HCEC 1CT (cell line): ENCODE results near the gene APOA4.
"Not testable (repeated sequence)": the region's sequence is repeated elsewhere in the genome, so short reads cannot be mapped to it uniquely, and the experiment has no call there.

Source experiments
- DNase-seq: peaks from one replicate; pipeline ENCODE4 v3.0.0-alpha.2; 2017

Gene APOA4

GRCh38 chr11:116847612-116848011 lies 24.5 kb upstream of the APOA4 start:
- DNase-seq, result no peak

DNA sequence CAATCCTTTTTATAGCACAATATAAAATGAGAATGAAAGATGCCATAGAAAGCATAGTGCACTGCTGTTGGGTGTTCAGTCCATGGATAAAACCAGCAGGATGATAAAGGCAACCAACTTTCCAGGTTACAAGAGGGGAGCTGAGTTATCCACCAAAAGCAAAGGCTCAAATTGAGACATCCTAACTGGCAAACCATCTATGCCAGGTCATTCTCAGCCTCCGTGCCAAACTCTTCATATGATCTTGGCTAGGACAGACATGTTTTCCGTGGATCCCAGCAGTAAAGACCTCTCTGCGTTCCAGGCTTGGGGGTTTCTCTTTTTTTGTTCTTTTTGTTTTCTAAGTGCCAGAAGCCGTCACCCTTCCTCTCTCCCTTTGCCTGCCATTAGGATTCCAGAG lies 21.6 kb upstream of the APOA4 start:
- DNase-seq, result no peak

GRCh38 chr11:116843661-116844060 lies 20.6 kb upstream of the APOA4 start:
- no peak for DNase-seq

DNA sequence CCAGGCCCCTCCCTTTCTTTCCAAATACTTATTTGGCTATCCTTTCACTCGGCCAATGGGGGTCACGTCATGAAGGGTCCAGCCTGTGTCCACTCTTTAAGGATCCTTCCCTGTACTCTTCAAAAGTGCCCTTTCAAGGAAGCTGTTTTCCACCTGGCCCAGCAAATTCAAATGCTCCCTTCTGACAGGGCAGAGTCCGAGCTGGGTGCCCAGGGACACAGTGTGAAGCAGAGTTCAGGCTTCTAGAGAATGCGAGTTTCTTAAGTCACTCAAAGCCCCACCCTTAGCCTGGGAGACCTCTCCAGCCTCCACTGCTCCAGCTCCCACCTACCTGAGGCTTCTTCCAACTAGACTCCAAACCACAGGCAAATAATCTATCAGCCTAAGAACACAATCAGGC lies 19.8 kb upstream of the APOA4 start:
- DNase-seq, result no peak

DNA sequence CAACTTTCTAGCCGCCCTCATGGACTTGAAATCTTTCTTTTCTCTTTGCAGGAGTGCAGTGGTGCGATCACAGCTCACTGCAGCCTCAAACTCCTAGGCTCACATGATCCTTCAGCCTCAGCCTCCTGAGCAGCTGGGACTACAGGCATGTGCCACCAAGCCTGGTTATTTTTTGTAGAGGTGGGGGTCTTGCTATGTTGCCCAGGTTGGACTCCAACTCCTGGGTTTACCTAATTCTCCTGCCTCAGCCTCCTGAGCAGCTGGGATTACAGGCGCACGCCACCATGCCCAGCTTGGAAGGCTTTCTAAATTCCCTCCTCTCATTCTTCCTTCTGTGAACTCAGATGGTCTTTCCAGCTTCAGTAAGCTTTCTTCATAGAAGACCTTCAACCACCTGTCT lies 19.0 kb upstream of the APOA4 start:
- no peak for DNase-seq

DNA sequence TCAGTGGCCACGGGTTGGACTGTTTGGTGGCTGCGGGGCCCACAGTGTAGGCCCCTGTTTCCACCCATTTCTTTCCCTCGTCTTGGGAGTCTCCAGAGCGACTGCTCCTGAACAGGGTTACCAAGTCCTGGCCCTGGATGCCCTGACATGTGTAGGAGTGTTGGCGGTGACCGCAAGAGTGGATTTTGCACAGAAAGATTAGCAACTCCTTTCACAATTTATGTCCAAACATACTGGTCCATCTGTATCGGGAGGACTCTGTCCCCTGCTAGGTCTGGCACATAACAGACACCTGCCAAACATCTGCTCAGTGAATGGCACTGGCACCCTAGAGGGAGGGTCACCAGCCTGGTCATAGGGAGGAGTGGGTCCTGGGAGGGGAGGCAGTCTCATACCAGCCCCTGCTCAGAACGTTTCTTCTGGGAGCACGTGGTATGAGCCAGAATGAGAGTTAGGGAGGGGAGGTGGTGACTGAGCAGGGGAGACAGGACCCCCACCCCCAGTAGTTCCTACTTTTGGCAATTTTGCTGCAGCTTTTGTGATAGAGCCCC lies 17.7 kb upstream of the APOA4 start:
- DNase-seq, result no peak

GRCh38 chr11:116840224-116840745 lies 17.2 kb upstream of the APOA4 start:
- DNase-seq, result no peak

- DNase-seq, result no peak
These were observed 15.4 kb upstream of the APOA4 start for GRCh38 chr11:116838321-116839084.

DNA sequence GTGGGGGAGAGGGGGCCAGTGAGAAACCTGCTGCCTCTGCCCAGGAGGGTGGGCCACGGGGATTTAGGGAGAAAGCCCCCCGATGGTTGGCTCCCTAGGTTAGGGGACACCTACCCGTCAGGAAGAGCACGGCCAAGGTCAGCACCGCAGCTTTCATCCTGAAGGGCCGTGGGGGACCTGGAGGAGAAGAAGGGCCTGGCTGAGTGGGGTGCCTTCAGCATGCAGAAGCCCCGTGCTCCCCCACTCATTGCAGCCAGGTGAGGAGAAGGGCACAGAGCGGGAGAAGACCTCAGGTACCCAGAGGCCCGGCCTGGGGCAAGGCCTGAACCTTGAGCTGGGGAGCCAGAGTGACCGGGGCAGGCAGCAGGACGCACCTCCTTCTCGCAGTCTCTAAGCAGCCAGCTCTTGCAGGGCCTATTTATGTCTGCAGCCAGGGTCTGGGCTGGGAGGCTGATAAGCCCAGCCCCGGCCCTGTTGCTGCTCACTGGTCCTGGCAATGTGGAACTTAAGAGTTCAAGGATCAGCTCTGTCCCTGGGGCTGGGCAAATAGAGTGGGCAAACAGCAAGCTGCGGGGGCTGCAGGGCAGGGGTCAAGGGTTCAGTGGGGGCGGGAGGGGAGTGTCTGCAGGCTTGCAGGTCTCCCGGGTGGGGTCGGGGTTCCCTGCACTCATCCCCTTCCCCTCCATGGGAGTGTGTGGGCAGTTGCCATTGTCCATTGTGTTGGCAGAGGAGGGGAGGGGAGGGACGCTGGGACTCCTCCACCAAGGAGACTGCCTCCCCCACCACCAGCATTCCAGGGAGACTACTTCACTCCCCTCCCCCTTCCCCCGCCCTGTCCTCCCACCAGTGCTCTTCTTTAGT lies 14.4 kb upstream of the APOA4 start, which contains the start of gene APOA1:
APOA1 (minus strand) TSS at position 392 of the 861 bp plus-strand sequence; CDS start at position 157, 235 bp downstream.
- DNase-seq, result no peak

GRCh38 chr11:116836632-116836991 lies 13.5 kb upstream of the APOA4 start:
- no peak for DNase-seq

DNA sequence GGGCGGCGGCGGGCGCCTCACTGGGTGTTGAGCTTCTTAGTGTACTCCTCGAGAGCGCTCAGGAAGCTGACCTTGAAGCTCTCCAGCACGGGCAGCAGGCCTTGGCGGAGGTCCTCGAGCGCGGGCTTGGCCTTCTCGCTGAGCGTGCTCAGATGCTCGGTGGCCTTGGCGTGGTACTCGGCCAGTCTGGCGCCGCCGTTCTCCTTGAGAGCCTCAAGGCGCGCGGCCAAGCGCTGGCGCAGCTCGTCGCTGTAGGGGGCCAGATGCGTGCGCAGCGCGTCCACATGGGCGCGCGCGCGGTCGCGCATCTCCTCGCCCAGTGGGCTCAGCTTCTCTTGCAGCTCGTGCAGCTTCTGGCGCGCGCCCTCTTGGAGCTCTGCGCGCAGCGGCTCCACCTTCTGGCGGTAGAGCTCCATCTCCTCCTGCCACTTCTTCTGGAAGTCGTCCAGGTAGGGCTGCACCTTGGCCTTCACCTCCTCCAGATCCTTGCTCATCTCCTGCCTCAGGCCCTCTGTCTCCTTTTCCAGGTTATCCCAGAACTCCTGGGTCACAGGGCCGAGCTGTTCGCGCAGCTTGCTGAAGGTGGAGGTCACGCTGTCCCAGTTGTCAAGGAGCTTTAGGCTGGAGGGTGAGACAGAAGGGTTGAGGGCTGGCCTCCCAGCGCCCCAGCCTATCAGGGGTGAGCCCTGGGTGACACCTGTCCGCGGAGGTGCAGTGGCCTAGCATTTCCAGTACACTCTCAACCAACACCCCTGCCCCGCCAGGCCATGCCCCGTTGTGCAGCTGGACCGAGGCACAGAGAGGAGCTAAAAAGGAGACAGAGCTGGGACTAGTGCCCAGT lies 12.9 kb upstream of the APOA4 start:
- peak; percentile 89 for DNase-seq

DNA sequence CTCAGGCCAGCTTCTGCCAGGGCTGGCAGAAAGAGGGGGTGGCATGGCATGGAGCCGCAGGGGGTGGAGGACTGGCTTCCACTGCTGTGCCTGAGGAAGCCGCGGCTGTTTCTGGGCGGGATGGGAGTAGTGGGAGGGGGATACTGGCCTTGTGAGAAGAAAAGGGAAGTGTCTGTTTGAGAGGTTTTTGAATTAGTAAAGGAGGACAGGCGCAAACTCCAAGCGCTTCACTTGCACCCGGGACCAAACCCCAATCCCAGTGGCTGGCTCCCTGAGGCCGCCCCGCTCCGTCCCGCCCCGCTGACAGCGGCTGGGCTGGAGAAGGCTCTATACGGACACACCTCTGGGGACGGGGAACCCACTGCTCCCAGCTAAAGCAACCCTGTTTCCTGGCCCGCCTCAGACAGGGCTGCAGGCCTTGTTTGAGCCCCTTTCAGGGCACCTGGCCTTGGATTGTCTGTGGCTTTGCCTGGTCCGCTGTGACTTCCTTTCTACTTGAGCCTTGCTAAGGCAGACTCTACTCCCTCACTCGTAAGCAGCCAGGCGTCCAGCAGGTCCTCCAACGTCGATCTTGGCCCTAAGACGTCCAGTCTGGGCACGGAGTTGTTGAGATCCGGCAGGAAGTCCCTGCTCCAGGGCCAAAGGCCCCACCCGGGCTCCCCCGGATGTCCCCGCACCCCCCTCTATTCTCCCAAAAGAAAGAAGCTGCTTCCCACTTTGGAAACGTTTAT lies 12.1 kb upstream of the APOA4 start:
- no peak for DNase-seq

GRCh38 chr11:116834535-116835041 lies 11.5 kb upstream of the APOA4 start:
- not testable (repeated sequence) for DNase-seq

DNA sequence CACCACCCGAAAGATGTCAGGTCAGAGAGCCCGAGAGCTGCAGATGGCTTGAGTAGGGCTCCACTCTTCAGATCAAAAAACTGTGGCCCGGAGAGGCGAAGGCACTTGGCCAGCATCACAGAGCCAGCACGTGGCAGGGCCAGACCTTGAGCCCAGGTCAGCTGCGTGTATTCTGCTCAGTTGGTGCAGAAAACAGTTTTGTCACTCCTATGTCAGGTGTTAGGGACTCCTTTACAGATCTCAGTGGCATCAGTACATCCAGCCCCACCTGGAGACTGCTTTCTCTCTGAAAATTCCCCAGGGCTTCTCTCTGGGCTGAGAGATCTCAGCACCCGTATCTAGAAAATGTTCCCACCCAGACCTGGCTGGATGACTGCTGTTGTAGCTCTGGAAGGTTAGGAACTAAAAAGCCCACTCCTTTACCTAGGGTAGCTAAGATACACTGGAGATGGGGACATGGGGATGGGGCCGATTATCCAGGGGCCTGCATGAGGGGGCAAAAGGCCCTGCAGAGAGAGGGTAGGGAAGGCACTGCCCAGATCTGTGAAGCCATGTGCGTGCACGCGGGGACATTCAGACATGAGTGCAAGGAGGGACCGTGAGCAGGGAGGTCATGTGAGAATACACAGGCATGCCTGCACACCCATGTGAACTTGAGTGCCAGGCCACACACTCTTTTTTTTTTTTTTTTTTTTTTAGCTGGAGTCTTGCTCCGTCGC lies 10.9 kb upstream of the APOA4 start:
- no peak for DNase-seq

DNA sequence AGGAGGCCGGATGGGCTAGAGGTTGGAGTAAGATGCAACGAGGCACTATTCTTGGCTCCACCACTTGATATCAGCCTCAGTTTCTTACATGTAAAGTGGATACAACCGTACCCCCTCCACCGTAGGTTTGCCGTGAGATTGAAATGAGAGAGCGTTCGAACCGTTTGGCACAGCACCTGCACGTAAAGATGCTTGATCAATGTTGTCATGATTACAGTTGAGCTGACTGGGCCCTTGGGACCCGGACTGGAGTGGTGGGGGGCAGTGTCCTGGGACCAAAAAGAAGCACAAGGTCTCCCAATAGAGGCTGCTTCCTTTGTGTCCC lies 10.3 kb upstream of the APOA4 start:
- DNase-seq, result no peak

DNA sequence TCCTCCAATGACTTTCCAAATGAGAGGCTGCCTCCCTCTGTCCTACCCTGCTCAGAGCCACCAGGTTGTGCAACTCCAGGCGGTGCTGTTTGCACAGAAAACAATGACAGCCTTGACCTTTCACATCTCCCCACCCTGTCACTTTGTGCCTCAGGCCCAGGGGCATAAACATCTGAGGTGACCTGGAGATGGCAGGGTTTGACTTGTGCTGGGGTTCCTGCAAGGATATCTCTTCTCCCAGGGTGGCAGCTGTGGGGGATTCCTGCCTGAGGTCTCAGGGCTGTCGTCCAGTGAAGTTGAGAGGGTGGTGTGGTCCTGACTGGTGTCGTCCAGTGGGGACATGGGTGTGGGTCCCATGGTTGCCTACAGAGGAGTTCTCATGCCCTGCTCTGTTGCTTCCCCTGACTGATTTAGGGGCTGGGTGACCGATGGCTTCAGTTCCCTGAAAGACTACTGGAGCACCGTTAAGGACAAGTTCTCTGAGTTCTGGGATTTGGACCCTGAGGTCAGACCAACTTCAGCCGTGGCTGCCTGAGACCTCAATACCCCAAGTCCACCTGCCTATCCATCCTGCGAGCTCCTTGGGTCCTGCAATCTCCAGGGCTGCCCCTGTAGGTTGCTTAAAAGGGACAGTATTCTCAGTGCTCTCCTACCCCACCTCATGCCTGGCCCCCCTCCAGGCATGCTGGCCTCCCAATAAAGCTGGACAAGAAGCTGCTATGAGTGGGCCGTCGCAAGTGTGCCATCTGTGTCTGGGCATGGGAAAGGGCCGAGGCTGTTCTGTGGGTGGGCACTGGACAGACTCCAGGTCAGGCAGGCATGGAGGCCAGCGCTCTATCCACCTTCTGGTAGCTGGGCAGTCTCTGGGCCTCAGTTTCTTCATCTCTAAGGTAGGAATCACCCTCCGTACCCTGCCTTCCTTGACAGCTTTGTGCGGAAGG lies 9.5 kb upstream of the APOA4 start:
- DNase-seq, result no peak

DNA sequence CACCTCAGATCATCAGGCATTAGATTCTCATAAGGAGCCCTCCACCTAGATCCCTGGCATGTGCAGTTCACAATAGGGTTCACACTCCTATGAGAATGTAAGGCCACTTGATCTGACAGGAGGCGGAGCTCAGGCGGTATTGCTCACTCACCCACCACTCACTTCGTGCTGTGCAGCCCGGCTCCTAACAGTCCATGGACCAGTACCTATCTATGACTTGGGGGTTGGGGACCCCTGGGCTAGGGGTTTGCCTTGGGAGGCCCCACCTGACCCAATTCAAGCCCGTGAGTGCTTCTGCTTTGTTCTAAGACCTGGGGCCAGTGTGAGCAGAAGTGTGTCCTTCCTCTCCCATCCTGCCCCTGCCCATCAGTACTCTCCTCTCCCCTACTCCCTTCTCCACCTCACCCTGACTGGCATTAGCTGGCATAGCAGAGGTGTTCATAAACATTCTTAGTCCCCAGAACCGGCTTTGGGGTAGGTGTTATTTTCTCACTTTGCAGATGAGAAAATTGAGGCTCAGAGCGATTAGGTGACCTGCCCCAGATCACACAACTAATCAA lies 8.8 kb upstream of the APOA4 start:
- DNase-seq, result no peak

DNA sequence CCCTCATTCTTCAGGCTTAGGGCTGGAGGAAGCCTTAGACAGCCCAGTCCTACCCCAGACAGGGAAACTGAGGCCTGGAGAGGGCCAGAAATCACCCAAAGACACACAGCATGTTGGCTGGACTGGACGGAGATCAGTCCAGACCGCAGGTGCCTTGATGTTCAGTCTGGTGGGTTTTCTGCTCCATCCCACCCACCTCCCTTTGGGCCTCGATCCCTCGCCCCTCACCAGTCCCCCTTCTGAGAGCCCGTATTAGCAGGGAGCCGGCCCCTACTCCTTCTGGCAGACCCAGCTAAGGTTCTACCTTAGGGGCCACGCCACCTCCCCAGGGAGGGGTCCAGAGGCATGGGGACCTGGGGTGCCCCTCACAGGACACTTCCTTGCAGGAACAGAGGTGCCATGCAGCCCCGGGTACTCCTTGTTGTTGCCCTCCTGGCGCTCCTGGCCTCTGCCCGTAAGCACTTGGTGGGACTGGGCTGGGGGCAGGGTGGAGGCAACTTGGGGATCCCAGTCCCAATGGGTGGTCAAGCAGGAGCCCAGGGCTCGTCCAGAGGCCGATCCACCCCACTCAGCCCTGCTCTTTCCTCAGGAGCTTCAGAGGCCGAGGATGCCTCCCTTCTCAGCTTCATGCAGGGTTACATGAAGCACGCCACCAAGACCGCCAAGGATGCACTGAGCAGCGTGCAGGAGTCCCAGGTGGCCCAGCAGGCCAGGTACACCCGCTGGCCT lies 7.2 kb upstream of the APOA4 start:
- no peak for DNase-seq
